ENCODE measurements around the gene THAP2.

- TF ChIP-seq SPI1 (IDR thresholded peaks at IDR 0.05; ENCODE audit: borderline replicate concordance, low read depth) = no peak
- TF ChIP-seq, protein P1, sequence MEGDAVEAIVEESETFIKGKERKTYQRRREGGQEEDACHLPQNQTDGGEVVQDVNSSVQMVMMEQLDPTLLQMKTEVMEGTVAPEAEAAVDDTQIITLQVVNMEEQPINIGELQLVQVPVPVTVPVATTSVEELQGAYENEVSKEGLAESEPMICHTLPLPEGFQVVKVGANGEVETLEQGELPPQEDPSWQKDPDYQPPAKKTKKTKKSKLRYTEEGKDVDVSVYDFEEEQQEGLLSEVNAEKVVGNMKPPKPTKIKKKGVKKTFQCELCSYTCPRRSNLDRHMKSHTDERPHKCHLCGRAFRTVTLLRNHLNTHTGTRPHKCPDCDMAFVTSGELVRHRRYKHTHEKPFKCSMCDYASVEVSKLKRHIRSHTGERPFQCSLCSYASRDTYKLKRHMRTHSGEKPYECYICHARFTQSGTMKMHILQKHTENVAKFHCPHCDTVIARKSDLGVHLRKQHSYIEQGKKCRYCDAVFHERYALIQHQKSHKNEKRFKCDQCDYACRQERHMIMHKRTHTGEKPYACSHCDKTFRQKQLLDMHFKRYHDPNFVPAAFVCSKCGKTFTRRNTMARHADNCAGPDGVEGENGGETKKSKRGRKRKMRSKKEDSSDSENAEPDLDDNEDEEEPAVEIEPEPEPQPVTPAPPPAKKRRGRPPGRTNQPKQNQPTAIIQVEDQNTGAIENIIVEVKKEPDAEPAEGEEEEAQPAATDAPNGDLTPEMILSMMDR (IDR thresholded peaks at IDR 0.05; ENCODE audit: insufficient read depth, low read length) = no peak
Measured at GRCh38 chr12:71719647-71720370, 55.7 kb downstream of the THAP2 start.

Measured in HL-60 (cell line).